ACC112 (cell line): Measurements from ENCODE around the gene HACD4.

ENCODE experiments used
- H2AFZ ChIP-seq: fragments of 200-600 bp; sonication (generic); one replicate; pipeline ENCODE4 v1.6.0; 2017; ENCODE audit warnings: antibody characterized with exemption, low read length; ENCODE audit not compliant: unreplicated experiment
- H3K27ac ChIP-seq: fragments of 200-600 bp; sonication (generic); 2 replicates; pipeline ENCODE4 v1.5.1; 2014; ENCODE audit warnings: low read depth, mild to moderate bottlenecking, antibody characterized with exemption, low read length, moderate library complexity
- H3K27me3 ChIP-seq: fragments of 200-600 bp; sonication (generic); 2 replicates; pipeline ENCODE4 v1.6.1; 2014; ENCODE audit warnings: mild to moderate bottlenecking, antibody characterized with exemption, low read length, moderate library complexity, mixed read lengths; ENCODE audit not compliant: insufficient read depth
- H3K36me3 ChIP-seq: fragments of 200-600 bp; sonication (generic); 2 replicates; pipeline ENCODE4 v1.6.1; 2016; ENCODE audit warnings: mild to moderate bottlenecking, antibody characterized with exemption, low read length, moderate library complexity, mixed read lengths; ENCODE audit not compliant: insufficient read depth
- H3K4me1 ChIP-seq: fragments of 200-600 bp; sonication (generic); one replicate; pipeline ENCODE4 v1.6.1; 2016; ENCODE audit warnings: low read length, mixed read lengths; ENCODE audit not compliant: insufficient read depth, unreplicated experiment, control insufficient read depth
- H3K4me3 ChIP-seq: fragments of 200-600 bp; sonication (generic); 2 replicates; pipeline ENCODE4 v1.5.1; 2014; ENCODE audit warnings: mild to moderate bottlenecking, low read depth, low read length
- H3K79me2 ChIP-seq: fragments of 200-600 bp; sonication (generic); one replicate; pipeline ENCODE4 v1.6.0; 2016; ENCODE audit warnings: low read length; ENCODE audit not compliant: control insufficient read depth, unreplicated experiment, insufficient read depth

Gene HACD4, protein sequence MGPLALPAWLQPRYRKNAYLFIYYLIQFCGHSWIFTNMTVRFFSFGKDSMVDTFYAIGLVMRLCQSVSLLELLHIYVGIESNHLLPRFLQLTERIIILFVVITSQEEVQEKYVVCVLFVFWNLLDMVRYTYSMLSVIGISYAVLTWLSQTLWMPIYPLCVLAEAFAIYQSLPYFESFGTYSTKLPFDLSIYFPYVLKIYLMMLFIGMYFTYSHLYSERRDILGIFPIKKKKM

DNA sequence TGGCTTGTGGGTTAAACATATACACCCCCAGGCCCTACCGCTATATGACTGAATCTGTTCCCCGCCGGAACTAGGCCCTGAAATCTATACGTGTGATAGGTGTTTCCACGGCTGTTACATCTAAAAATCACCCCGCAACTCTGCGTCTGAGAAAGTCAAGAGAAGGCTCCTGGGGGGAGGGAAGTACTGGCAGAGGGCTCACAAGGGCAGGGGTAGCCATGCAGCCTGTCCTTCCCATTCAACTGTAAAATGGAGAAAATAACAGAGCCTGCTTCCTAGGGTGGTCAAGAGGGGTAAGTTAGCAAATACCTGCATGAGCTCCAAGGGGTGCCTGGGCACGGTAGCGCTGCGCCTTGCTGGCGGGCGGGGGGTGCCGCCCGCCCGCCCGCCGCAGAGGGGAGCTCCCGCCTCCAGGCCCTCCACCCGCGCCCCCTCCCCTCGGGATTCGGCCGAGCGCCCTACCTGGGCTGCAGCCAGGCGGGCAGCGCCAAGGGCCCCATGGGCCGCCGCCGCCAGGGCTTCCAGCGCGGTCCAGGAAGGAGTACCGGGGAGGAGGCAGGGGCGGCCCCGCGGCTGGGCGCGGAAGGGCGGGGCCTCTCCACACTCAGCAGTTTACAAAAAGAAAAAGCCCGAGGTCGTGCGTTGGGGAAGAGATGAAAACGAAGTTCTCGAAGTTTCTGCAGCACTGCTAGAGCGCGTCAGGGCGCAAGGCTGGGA, at the start of gene HACD4:
Gene HACD4 (minus strand): TSS at position 550 of the 717 bp plus-strand sequence. CDS start 50 bp downstream, at position 500.
- Histone ChIP-seq H3K27ac (peak within 1 kb of the TSS; percentile 18; the same call in 1 of the 2 replicates), H2AFZ (peak within 1 kb of the TSS; percentile 77), H3K4me3 (peak within 1 kb of the TSS; percentile 78), H3K36me3 (no peaks in the 10 kb centered on the region), H3K27me3 (no peaks in the 10 kb centered on the region), H3K79me2 (no peaks in the 10 kb centered on the region), H3K4me1 (peaks cover 17% of the 10 kb centered on the region)

DNA sequence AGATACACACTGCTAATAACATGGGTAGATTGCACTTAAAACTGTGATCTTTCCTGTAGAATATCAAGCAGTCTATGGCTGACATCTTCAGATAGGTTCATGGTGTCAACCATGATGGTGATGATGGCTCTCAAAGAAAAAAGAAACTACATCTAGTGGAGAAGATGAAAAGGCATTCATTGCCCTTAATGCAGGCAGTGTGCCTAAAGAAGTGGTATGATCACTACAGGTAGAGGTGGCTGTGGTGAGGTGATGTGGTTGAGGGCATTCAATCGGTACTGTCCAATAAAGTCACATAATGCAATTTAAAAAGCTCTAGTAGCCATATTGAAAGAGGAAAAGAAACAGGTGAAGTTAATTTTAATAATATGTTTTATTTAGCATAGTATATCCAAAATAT, 49.4 kb upstream of the HACD4 start:
- H2AFZ ChIP-seq: no peak overlapping the region
- no peak overlapping the region for H3K4me3 ChIP-seq
- no peak overlapping the region for H3K27ac ChIP-seq
- H3K4me1 ChIP-seq: no peaks in the 10 kb centered on the region
- H3K79me2 ChIP-seq: no peaks in the 10 kb centered on the region
- H3K36me3 ChIP-seq: no peaks in the 10 kb centered on the region
- no peaks in the 10 kb centered on the region for H3K27me3 ChIP-seq

DNA sequence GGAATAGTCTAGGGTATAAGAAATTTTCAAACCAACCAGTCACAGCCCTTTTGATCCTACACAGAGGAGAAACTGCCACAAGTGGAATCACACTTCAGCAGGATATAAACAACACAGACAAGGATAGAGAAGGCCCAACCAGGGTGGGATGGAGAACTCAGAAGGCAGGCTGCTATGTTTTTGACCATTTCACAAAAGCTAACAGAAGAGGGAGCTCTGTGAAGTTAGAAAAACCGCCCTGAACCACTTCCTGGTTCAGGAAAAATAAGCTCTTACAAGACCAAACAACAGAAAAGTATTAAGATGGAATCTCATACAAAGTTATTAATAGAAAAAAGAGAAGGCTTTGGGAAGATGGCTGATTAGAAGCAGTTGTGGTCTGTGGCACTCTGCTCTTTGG, 47.3 kb upstream of the HACD4 start:
- Histone ChIP-seq H3K36me3 (no peaks in the 10 kb centered on the region), H3K4me3 (no peak overlapping the region), H3K27ac (no peak overlapping the region), H3K4me1 (no peaks in the 10 kb centered on the region), H2AFZ (no peak overlapping the region), H3K79me2 (no peaks in the 10 kb centered on the region), H3K27me3 (no peaks in the 10 kb centered on the region)

DNA sequence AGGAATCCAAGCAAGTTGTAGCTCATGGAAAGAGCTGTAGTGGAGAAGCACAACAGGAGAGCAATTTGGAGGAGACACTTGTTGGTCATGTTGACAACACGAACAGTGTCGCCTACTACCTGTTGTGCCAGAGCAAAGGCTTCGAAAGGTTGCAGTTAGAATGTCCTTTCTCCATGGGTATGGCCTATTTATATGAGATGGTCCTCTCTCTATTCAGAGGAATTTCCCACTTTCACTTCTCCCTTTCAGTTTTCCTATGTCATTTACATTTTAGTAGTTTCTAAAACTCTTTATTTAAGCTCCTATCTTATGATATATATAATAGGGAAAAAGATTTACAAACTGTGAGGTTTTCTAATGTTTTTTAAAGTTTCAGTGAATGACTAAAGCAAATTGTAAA, 46.3 kb upstream of the HACD4 start, which contains the start of gene IFNB1:
Gene IFNB1 (minus strand): TSS at position 162 of the 400 bp plus-strand sequence. CDS start 73 bp downstream, at position 89.
- no peak within 1 kb of the TSS for H3K4me3 ChIP-seq
- no peaks in the 10 kb centered on the region for H3K27me3 ChIP-seq
- H3K36me3 ChIP-seq: no peaks in the 10 kb centered on the region
- no peaks in the 10 kb centered on the region for H3K79me2 ChIP-seq
- no peaks in the 10 kb centered on the region for H3K4me1 ChIP-seq
- no peak within 1 kb of the TSS for H2AFZ ChIP-seq
- H3K27ac ChIP-seq: no peak within 1 kb of the TSS

DNA sequence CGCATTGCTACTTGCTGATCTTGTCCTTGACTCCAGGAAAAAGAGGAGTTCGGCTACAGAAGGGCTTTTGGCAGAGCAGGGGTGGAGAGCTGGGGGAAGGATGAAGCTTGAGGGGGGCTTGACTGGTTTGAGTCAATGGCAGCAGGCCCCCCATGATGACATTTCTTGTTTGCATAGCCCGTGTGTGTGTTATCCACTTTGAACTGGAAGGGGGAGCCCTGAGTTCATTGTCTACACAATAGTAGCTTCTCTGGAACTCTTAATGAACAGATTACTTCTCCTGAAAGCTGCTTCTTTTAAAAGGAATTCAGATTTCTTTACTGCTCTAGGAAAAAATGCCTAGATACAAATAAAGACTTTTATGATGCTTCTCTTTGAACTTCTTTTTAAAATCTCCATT, 44.0 kb upstream of the HACD4 start:
- no peaks in the 10 kb centered on the region for H3K27me3 ChIP-seq
- no peak overlapping the region for H2AFZ ChIP-seq
- H3K79me2 ChIP-seq: no peaks in the 10 kb centered on the region

DNA sequence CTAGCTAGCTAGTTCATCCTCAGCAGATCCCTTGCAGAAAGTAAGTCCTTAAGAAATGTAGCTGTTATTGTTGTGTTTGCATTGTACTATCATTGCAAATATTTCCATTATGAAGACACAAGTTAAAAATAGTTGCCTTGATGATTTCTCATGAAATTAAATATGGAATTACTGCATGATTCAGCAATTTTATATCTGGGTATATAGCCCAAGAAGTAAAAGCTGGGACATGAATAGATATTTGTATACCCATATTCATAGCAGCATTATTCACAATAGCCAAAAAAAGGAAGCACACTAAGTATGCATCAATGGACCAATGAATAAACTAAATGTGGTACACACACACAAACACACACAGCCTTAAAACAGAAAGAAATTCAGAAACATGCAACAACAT, 39.5 kb upstream of the HACD4 start:
- Histone ChIP-seq H3K27ac (peak overlapping the region; percentile 63; the same call in 1 of the 2 replicates), H3K79me2 (no peaks in the 10 kb centered on the region), H3K27me3 (no peaks in the 10 kb centered on the region), H3K4me1 (peaks cover 16% of the 10 kb centered on the region), H3K36me3 (no peaks in the 10 kb centered on the region), H2AFZ (no peak overlapping the region), H3K4me3 (no peak overlapping the region)

More for the DNA sequence above, 44.0 kb upstream of the HACD4 start:
- Histone ChIP-seq H3K36me3 (no peaks in the 10 kb centered on the region), H3K27ac (no peak overlapping the region), H3K4me3 (no peak overlapping the region), H3K4me1 (peaks cover 7% of the 10 kb centered on the region)

DNA sequence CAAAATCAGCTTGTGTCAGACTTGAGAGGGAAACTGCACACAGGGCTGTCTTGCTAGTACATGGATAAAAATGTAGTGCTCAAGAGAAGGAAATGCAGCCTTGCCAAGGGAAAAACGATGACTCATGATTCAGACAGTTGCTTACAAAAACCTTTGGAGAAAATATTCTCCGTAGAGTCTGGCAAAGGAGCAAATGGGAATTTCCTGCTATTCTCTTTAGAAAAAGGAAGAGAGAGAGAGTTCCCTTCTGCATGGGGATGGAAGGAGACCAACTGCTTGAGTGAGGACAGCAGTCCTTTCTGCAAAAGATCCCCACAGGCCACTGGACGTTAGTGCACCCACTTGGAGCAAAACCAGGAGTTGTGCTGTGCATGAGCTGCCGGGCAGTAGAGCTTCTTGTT, 38.7 kb upstream of the HACD4 start:
- Histone ChIP-seq H3K79me2 (no peaks in the 10 kb centered on the region), H3K36me3 (no peaks in the 10 kb centered on the region), H3K4me3 (peak overlapping the region; percentile 42; the same call in 1 of the 2 replicates), H3K27me3 (no peaks in the 10 kb centered on the region), H3K27ac (peak overlapping the region; percentile 63), H3K4me1 (peaks cover 16% of the 10 kb centered on the region), H2AFZ (peak overlapping the region; percentile 62)

DNA sequence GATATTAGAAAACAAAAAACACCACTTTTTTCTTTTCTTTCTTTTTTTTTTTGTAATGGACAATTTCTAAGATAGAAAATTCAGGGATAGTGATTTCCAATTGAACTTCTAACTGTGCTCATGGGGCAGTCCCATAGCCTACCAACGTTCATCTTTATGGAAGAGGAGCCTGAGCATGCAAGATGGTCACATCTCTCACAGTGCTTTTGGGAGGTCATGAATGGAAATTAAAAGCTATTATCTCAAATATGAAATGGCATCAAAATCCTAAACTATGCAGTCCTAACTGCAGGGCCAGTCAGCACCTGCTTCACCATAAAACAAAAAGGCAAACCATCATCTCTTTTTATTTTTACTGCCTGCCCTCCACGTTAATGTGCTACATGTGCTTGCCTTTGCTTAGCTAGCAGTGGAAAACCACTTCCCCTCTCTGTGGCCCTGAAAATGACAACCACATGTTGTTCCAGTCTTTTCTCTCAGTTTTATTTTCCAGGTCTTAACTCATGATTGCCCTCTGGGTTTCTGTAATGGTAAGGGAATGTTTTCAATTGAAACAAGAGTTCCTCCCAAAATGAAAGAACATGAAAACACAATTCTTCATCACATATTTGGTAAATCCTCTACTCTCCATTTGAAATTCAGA, 29.6 kb upstream of the HACD4 start:
- no peak overlapping the region for H2AFZ ChIP-seq
- H3K36me3 ChIP-seq: no peaks in the 10 kb centered on the region
- no peaks in the 10 kb centered on the region for H3K4me1 ChIP-seq
- no peak overlapping the region for H3K27ac ChIP-seq
- H3K79me2 ChIP-seq: no peaks in the 10 kb centered on the region
- no peak overlapping the region for H3K4me3 ChIP-seq
- no peaks in the 10 kb centered on the region for H3K27me3 ChIP-seq

DNA sequence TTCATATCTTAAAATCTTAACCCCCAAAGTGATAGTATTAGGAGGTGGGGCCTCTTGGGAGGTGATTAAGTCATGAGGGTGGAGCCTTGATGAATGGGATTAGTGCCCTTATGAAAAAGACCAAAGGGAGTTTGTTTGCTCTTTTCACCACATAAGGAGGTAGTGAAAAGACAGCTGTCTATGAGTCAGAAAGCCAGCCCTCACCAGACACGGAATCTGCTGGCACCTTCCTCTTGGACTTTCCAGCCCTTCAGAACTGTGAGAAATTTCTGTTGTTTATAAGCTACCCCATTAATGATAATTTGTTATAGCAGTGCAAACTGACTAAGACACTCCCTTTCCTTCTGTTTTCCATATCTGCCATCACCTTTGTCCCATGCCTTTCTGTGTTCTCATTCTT, 25.5 kb upstream of the HACD4 start:
- Histone ChIP-seq H2AFZ (no peak overlapping the region), H3K4me1 (no peaks in the 10 kb centered on the region)

DNA sequence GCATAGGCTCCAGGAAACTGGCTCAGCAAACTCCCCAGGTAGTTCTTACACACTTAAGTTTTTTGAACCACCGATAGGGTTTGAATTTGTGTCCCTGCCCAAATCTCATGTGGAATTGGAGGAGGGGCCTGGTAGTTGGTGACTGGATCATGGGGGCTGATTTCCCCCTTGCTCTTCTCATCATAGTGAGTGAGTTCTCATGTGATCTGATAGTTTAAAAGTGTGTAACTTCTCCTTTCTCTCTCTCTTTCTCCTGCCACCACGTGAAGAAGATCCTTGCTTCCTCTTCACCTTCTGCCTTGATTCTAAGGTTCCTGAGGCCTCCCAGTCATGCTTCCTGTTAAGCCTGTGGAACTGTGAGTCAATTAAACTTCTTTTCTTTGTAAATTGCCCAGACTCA, 22.4 kb upstream of the HACD4 start:
- Histone ChIP-seq H3K27ac (no peak overlapping the region), H2AFZ (no peak overlapping the region)

More for the DNA sequence above, 25.5 kb upstream of the HACD4 start:
- Histone ChIP-seq H3K79me2 (no peaks in the 10 kb centered on the region), H3K36me3 (no peaks in the 10 kb centered on the region), H3K27ac (no peak overlapping the region), H3K27me3 (no peaks in the 10 kb centered on the region), H3K4me3 (no peak overlapping the region)

More for the DNA sequence above, 22.4 kb upstream of the HACD4 start:
- Histone ChIP-seq H3K79me2 (no peaks in the 10 kb centered on the region), H3K4me3 (no peak overlapping the region), H3K36me3 (no peaks in the 10 kb centered on the region), H3K4me1 (no peaks in the 10 kb centered on the region), H3K27me3 (no peaks in the 10 kb centered on the region)
